GM19397 (cell line): Measurements from ENCODE around the gene FCER1G.

ENCODE experiments used
- ATAC-seq: cut with Tn5 transposase; IDR thresholded peaks from one replicate; pipeline ENCODE4 v1.9.1; 2021; ENCODE audit warnings: mild to moderate bottlenecking, moderate library complexity; ENCODE audit not compliant: unreplicated experiment

FCER1G gene

GRCh38 chr1:161261261-161262235 lies 46.5 kb downstream of the FCER1G start:
- no peak for ATAC-seq

GRCh38 chr1:161265305-161265704 lies 50.2 kb downstream of the FCER1G start:
- ATAC-seq, result no peak

GRCh38 chr1:161266202-161266601 lies 51.1 kb downstream of the FCER1G start:
- ATAC-seq, result no peak

- ATAC-seq, result no peak
Measured at GRCh38 chr1:161266836-161267235, 51.7 kb downstream of the FCER1G start.

GRCh38 chr1:161267321-161267720 lies 52.2 kb downstream of the FCER1G start:
- ATAC-seq, result no peak
